Testis (tissue), 5 donors: ENCODE data around the gene PCDHA1. TPM values are rescaled to one million over a fixed set of nuclear protein-coding genes. Genes with fewer than 3 reads are reported as not detected.

Source experiments
- DNase-seq: peaks from one replicate; pipeline ENCODE4 v3.0.0-alpha.2; 2019
- H3K27ac ChIP-seq, 2 donors: fragments of 200-600 bp; sonication (generic); one replicate each; pipeline ENCODE4 v1.5.1; 2019
- H3K27me3 ChIP-seq: fragments of 200-600 bp; sonication (generic); one replicate; pipeline ENCODE4 v1.5.1; 2019
- H3K36me3 ChIP-seq: fragments of 200-600 bp; sonication (generic); one replicate; pipeline ENCODE4 v1.5.1; 2017; ENCODE audit warnings: low read depth; ENCODE audit errors: missing control alignments
- H3K4me1 ChIP-seq: fragments of 200-600 bp; sonication (generic); one replicate; pipeline ENCODE4 v1.5.1; 2019
- H3K4me3 ChIP-seq, 2 donors: fragments of 200-600 bp; sonication (generic); one replicate each; pipeline ENCODE4 v1.5.1; 2017 to 2019
- H3K9me3 ChIP-seq: fragments of 200-600 bp; sonication (generic); one replicate; pipeline ENCODE4 v1.5.1; 2017
- POLR2A ChIP-seq: fragments of 450-650 bp; IDR thresholded peaks from one replicate; pipeline ENCODE4 v1.6.1; 2017; ENCODE audit warnings: antibody characterized with exemption, mild to moderate bottlenecking, moderate library complexity
- WGBS, 2 donors: methylation state at CpG; one replicate each; pipeline ENCODE4 v1.1.5; 2018; 5-methylcytosine and 5-hydroxymethylcytosine counted together
- intact Hi-C: fragments of 100-400 bp; cut with DNase I; formaldehyde crosslinking; loops from one replicate; pipeline ENCODE4 v1.15.1; 2023; ENCODE audit warnings: low total_unique reads
- long read RNA-seq, 2 donors: transcript quantifications; one replicate each; lab custom pipeline, GENCODE V29; 2026
- polyA plus RNA-seq: library from polyadenylated mRNA; stranded (reverse); fragments of 350-450 nt; fragmentation: Illumina TruSeq; extraction: RNeasy Lipid Tissue Mini Kit (QIAGEN cat#74804); gene quantifications from one replicate; pipeline ENCODE4 v1.2.3, GENCODE V29; 2014; ENCODE audit warnings: low read depth, low replicate concordance; ENCODE audit not compliant: insufficient read depth
- total RNA-seq, 2 donors: library from RNA; depleted of rRNA; stranded (reverse); fragments of >200 nt; gene quantifications; one replicate each; pipeline ENCODE4 v1.2.3, GENCODE V29; 2016
- TF ChIP-seq, protein P1 (sequence below), 3 experiments: fragments of 450-650 bp in 2 of 3; fragments of 200-600 bp in 1 of 3; sonication (generic) in 1 of 3; IDR thresholded peaks; one replicate each; pipeline ENCODE4 v1.5.1; 2016 to 2019; ENCODE audit warnings: antibody characterized with exemption in 3 of 3, mild to moderate bottlenecking in 2 of 3, moderate library complexity in 1 of 3

Gene PCDHA1
- total RNA-seq, result 1 to 10 TPM; 1.7 to 2.6 TPM
- 1.8 TPM for polyA plus RNA-seq
- long read RNA-seq, donor 1, result 0 reads
- long read RNA-seq, donor 2, result 0 reads

DNA sequence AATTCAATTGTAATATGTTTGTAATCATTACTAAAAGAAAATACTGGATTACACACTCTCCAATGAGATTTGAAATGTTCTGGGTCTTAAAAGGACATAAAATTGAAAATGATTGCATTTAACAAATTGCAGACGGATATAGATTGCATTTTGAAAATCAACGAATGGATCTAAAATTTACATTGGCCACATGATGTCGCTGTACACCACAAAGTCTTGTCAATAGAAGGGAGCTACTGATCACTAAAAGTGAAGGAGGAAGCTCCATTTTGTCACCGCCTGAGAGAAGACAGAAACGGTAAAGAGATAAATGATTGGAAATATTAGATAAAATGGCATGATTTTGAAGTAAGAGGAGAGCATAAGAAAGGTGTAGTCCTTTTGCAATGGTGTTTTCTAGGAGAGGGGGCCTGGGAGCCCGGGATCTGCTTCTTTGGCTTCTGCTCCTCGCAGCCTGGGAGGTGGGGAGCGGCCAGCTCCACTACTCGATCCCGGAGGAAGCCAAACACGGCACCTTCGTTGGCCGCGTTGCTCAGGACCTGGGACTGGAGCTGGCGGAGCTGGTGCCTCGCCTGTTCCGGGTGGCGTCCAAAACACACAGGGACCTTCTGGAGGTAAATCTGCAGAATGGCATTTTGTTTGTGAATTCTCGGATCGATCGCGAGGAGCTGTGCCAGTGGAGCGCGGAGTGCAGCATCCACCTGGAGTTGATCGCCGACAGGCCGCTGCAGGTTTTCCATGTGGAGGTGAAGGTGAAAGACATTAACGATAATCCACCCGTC, at the start of gene PCDHA1:
TSS of gene PCDHA1 (plus strand) at position 236 of the 782 bp plus-strand sequence.
- Histone ChIP-seq H3K4me3 (no peak within 1 kb of the TSS), H3K9me3 (no peaks in the 10 kb centered on the region), H3K4me1 (no peaks in the 10 kb centered on the region), H3K27me3 (peaks cover 4% of the 10 kb centered on the region), H3K36me3 (no peaks in the 10 kb centered on the region), H3K27ac (no peak within 1 kb of the TSS)
- intact Hi-C loops, result no loop called here
- peak; percentile 14 for DNase-seq
- 15 to 24% methylated on average over 21 to 29 of the region's 29 CpGs for WGBS, 2 donors
- TF ChIP-seq, protein P1, sequence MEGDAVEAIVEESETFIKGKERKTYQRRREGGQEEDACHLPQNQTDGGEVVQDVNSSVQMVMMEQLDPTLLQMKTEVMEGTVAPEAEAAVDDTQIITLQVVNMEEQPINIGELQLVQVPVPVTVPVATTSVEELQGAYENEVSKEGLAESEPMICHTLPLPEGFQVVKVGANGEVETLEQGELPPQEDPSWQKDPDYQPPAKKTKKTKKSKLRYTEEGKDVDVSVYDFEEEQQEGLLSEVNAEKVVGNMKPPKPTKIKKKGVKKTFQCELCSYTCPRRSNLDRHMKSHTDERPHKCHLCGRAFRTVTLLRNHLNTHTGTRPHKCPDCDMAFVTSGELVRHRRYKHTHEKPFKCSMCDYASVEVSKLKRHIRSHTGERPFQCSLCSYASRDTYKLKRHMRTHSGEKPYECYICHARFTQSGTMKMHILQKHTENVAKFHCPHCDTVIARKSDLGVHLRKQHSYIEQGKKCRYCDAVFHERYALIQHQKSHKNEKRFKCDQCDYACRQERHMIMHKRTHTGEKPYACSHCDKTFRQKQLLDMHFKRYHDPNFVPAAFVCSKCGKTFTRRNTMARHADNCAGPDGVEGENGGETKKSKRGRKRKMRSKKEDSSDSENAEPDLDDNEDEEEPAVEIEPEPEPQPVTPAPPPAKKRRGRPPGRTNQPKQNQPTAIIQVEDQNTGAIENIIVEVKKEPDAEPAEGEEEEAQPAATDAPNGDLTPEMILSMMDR (IDR thresholded peaks at IDR 0.05), result no peak
- no peak for TF ChIP-seq POLR2A

DNA sequence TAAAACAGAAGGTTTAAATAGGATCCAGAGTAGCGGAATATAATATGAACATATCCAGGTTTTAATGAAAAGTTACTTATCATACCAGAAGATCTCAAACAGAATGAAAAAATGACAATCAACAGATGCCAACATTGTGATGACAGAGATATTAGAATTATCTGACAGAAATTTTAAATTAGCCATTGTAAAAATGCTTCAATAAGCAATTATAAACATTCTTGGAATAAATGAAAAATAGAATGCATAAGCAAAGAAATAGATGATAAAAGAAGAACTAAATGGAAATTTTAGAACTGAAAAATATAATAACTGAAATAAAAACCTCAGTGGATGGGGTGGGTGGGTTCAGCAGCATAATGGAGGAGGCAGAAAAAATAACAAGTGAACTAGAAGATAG, 48.5 kb upstream of the PCDHA1 start:
- 68 to 78% methylated on average over 1 of the region's 1 CpG for WGBS, 2 donors

DNA sequence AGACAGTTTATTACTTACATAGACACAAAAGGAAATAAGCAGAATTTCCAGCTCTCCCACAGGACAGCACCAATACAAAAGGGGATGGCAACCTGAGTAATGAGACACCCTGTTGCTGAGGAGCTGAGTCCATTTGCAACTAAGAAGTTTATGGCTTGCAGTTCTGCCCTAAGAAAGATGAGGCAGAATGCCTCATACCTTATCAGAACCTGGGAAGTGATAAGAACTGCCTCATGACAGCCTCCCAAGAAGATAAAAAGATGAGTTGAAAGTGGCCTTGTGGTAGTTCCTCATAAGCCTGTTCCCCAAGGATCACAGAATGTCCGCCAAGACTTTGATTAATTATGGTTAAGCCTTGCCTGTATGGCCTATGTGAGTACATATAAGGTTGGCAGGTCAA, 44.0 kb upstream of the PCDHA1 start:
- Histone ChIP-seq H3K27ac (no peak overlapping the region), H3K36me3 (no peaks in the 10 kb centered on the region), H3K9me3 (no peaks in the 10 kb centered on the region), H3K4me3 (no peak overlapping the region), H3K4me1 (no peaks in the 10 kb centered on the region), H3K27me3 (no peaks in the 10 kb centered on the region)
- DNase-seq, result no peak
- whole genome bisulfite sequencing, 2 donors, result 54 to 69% methylated on average over 1 of the region's 1 CpG
- intact Hi-C loops, result no loop called here
- TF ChIP-seq POLR2A, result no peak
- TF ChIP-seq, protein P1 (IDR thresholded peaks at IDR 0.05), result no peak

More for the DNA sequence above, 48.5 kb upstream of the PCDHA1 start:
- no peak overlapping the region for H3K4me3 ChIP-seq
- H3K4me1 ChIP-seq, result no peaks in the 10 kb centered on the region
- no peaks in the 10 kb centered on the region for H3K36me3 ChIP-seq
- TF ChIP-seq, protein P1 (IDR thresholded peaks at IDR 0.05), result no peak
- TF ChIP-seq POLR2A, result no peak
- H3K27ac ChIP-seq, result no peak overlapping the region
- no peaks in the 10 kb centered on the region for H3K27me3 ChIP-seq
- no peak for DNase-seq
- no peaks in the 10 kb centered on the region for H3K9me3 ChIP-seq
- intact Hi-C loops, result no loop called here

DNA sequence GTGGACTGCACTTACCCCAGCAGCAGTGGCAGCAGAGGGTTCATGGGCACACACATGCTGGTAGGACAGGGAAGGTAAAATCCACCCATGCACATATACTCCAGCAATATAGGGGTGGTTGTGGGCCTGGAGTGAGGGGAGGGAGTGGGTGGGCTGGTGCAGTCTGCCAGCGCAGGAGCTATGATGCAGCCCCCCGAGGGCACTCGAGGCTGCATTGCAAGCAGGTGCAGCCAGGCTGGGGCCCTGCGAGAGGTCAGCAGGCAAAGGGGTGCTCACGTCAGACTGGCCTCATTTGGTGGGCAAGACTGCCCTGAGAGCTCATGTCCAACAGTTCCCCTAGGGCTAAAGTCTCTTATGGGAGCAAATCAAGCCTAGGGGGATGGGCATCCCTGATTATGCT, 32.4 kb upstream of the PCDHA1 start:
- Histone ChIP-seq H3K27ac (no peak overlapping the region), H3K4me3 (no peak overlapping the region), H3K36me3 (no peaks in the 10 kb centered on the region), H3K9me3 (no peaks in the 10 kb centered on the region), H3K27me3 (no peaks in the 10 kb centered on the region), H3K4me1 (no peaks in the 10 kb centered on the region)
- DNase-seq, result no peak
- WGBS, 2 donors, result 80 to 84% methylated on average over 1 to 5 of the region's 5 CpGs
- intact Hi-C loops, result no loop called here
- TF ChIP-seq, protein P1 (IDR thresholded peaks at IDR 0.05), result no peak
- no peak for TF ChIP-seq POLR2A
